ENCODE measurements around the gene AADAC. TPM values are rescaled to one million over a fixed set of nuclear protein-coding genes. Genes with fewer than 3 reads are reported as not detected.
A peak's percentile ranks its signal among the peaks of the same experiment; 100 is the strongest.

AADAC gene
- total and polyA plus RNA-seq, 4 donors, result 4.4 to 33.3 (median 8.2) TPM

- no peak for TF ChIP-seq CTCF (IDR thresholded peaks at IDR 0.05; ENCODE audit: control extremely low read depth, extremely low read depth)
- ATAC-seq (ENCODE audit: insufficient read depth, low FRiP score), result peak; percentile 76
- peak; percentile 29 to 70 (median 55) for DNase-seq
- H3K4me1 ChIP-seq (ENCODE audit: control insufficient read depth in 5 of 5, insufficient read depth in 5 of 5, low read length in 5 of 5), result peaks cover 0 to 5% (median 0%) of the 10 kb centered on the region in 5 donors
- no peaks in the 10 kb centered on the region for H3K9me3 ChIP-seq (ENCODE audit: control insufficient read depth in 4 of 4, insufficient read depth in 3 of 4, low read length in 3 of 4)
- WGBS, 2 donors, result 49 to 76% methylated on average over 3 of the region's 3 CpGs
- H3K27ac ChIP-seq (ENCODE audit: low read depth in 1 of 2, low read length in 1 of 2), result peak overlapping the region in 1 of 2 donors; percentile 33
- H3K9ac ChIP-seq (ENCODE audit: insufficient read depth in 1 of 2, low read length in 2 of 2), result no peak overlapping the region
- no peaks in the 10 kb centered on the region for H3K36me3 ChIP-seq (ENCODE audit: control insufficient read depth in 4 of 4, insufficient read depth in 4 of 4, low read length in 4 of 4)
- H3K4me3 ChIP-seq, result no peak overlapping the region
- no peaks in the 10 kb centered on the region for H3K27me3 ChIP-seq (ENCODE audit: control insufficient read depth in 3 of 3, insufficient read depth in 3 of 3, low read length in 2 of 3)
These were observed 2.2 kb downstream of the AADAC start for GRCh38 chr3:151816091-151816604.

- Histone ChIP-seq H3K27ac (ENCODE audit: low read depth in 1 of 2, low read length in 1 of 2) (no peak overlapping the region), H3K9ac (ENCODE audit: insufficient read depth in 1 of 2, low read length in 2 of 2) (no peak overlapping the region), H3K9me3 (ENCODE audit: control insufficient read depth in 4 of 4, insufficient read depth in 3 of 4, low read length in 3 of 4) (no peaks in the 10 kb centered on the region), H3K4me3 (no peak overlapping the region), H3K4me1 (ENCODE audit: control insufficient read depth in 5 of 5, insufficient read depth in 5 of 5, low read length in 5 of 5) (peaks cover 0 to 5% (median 0%) of the 10 kb centered on the region in 5 donors), H3K36me3 (ENCODE audit: control insufficient read depth in 4 of 4, insufficient read depth in 4 of 4, low read length in 4 of 4) (no peaks in the 10 kb centered on the region), H3K27me3 (ENCODE audit: control insufficient read depth in 3 of 3, insufficient read depth in 3 of 3, low read length in 2 of 3) (no peaks in the 10 kb centered on the region)
- no peak for ATAC-seq (ENCODE audit: insufficient read depth, low FRiP score)
- WGBS, 2 donors, result 85 to 91% methylated on average over 5 of the region's 5 CpGs
- TF ChIP-seq CTCF (IDR thresholded peaks at IDR 0.05; ENCODE audit: control extremely low read depth, extremely low read depth), result no peak
- no peak for DNase-seq
These were observed 3.6 kb downstream of the AADAC start for GRCh38 chr3:151817473-151817872.

GRCh38 chr3:151818361-151818760 lies 4.4 kb downstream of the AADAC start:
- H3K9me3 ChIP-seq (ENCODE audit: control insufficient read depth in 4 of 4, insufficient read depth in 3 of 4, low read length in 3 of 4), result no peaks in the 10 kb centered on the region
- no peak overlapping the region for H3K4me3 ChIP-seq
- H3K36me3 ChIP-seq (ENCODE audit: control insufficient read depth in 4 of 4, insufficient read depth in 4 of 4, low read length in 4 of 4), result no peaks in the 10 kb centered on the region
- no peak for TF ChIP-seq CTCF (IDR thresholded peaks at IDR 0.05; ENCODE audit: control extremely low read depth, extremely low read depth)
- H3K27ac ChIP-seq (ENCODE audit: low read depth in 1 of 2, low read length in 1 of 2), result no peak overlapping the region
- no peak overlapping the region for H3K9ac ChIP-seq (ENCODE audit: insufficient read depth in 1 of 2, low read length in 2 of 2)
- DNase-seq, result peak in 1 of 3 donors; percentile 14
- 75 to 89% methylated on average over 4 of the region's 4 CpGs for WGBS, 2 donors
- peaks cover 0 to 5% (median 0%) of the 10 kb centered on the region in 5 donors for H3K4me1 ChIP-seq (ENCODE audit: control insufficient read depth in 5 of 5, insufficient read depth in 5 of 5, low read length in 5 of 5)
- no peak for ATAC-seq (ENCODE audit: insufficient read depth, low FRiP score)
- H3K27me3 ChIP-seq (ENCODE audit: control insufficient read depth in 3 of 3, insufficient read depth in 3 of 3, low read length in 2 of 3), result no peaks in the 10 kb centered on the region

- Histone ChIP-seq H3K36me3 (ENCODE audit: control insufficient read depth in 4 of 4, insufficient read depth in 4 of 4, low read length in 4 of 4) (no peaks in the 10 kb centered on the region), H3K4me1 (ENCODE audit: control insufficient read depth in 5 of 5, insufficient read depth in 5 of 5, low read length in 5 of 5) (peaks cover 0 to 5% (median 0%) of the 10 kb centered on the region in 5 donors), H3K9ac (ENCODE audit: insufficient read depth in 1 of 2, low read length in 2 of 2) (no peak overlapping the region), H3K27me3 (ENCODE audit: control insufficient read depth in 3 of 3, insufficient read depth in 3 of 3, low read length in 2 of 3) (no peaks in the 10 kb centered on the region), H3K9me3 (ENCODE audit: control insufficient read depth in 4 of 4, insufficient read depth in 3 of 4, low read length in 3 of 4) (no peaks in the 10 kb centered on the region), H3K4me3 (no peak overlapping the region), H3K27ac (ENCODE audit: low read depth in 1 of 2, low read length in 1 of 2) (no peak overlapping the region)
- DNase-seq (no peak), ATAC-seq (ENCODE audit: insufficient read depth, low FRiP score) (no peak)
- TF ChIP-seq CTCF (IDR thresholded peaks at IDR 0.05; ENCODE audit: control extremely low read depth, extremely low read depth), result no peak
- WGBS, 2 donors, result 81 to 87% methylated on average over 4 of the region's 4 CpGs
These were observed 6.0 kb downstream of the AADAC start for GRCh38 chr3:151819910-151820309.

Measured in lung (tissue), 12 donors.